GM19467 (cell line): ENCODE results near the gene DRGX.

Experiments used
- ATAC-seq: cut with Tn5 transposase; IDR thresholded peaks from one replicate; pipeline ENCODE4 v1.9.1; 2021; ENCODE audit warnings: mild to moderate bottlenecking, moderate library complexity; ENCODE audit not compliant: unreplicated experiment

The DRGX gene

DNA sequence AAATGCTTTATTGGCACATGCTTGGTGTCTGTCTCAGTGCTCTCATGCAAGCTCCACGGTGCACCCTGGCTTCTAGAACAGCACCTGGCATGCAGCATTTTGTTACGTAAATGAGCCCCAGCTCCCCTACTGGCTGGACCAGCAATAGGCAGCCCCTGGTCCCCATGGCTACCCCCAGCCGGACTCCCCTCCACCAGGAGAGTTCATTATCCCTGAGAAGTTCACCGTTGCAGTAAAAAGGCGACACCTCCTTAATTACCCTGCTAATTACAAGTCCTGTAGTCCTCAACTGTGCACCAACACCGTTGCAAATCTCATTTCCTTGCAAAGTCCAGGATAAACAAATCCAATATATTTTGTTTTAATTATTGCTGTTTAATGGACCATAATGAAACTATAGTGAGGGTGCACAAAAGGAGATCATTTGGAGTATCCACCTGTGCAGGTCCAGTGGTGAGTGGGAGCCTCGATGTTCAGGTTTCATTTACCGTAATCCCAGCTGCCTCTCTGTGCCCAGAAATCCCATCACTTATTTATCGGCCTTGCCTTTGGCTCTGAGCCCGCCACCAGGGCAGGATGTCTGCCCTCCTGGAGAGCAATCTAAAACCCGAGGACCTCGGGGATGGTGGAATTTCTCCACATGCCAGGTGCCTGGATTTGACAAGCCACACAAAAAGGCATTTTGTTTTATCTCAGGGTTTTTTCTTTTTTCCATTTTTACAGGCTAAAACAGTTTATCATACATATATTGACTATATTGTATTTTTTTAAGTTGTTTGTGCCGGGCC is 12.8 kb upstream of the DRGX start:
- no peak for ATAC-seq

DNA sequence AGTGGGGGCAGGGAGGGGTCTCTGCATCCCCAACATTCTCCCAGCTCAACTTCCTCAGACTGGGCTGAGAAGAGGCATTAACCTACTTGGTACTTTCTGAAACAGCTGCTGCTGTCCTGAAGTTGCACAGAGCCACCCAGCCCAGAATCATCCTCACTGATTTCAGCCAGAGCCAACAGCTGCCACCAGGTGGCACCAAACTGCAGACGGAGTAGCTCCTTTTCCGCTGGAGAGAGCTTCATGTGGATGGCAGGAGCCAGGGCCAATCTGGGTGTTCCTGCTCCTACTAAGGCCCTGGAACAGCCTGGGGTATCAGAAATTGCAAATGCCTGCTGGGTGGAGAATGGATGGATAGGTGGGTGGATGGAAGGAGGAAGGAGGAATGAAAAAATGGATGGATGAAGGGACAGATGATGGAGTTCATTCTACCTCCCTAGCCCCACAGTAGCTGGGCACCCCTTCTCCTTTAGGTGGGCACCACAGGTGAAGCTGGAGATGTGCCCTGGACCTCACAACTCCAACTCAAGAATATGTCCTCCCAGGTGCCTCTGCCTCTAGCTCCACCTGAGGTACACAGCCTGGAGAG is 11.8 kb upstream of the DRGX start:
- no peak for ATAC-seq

DNA sequence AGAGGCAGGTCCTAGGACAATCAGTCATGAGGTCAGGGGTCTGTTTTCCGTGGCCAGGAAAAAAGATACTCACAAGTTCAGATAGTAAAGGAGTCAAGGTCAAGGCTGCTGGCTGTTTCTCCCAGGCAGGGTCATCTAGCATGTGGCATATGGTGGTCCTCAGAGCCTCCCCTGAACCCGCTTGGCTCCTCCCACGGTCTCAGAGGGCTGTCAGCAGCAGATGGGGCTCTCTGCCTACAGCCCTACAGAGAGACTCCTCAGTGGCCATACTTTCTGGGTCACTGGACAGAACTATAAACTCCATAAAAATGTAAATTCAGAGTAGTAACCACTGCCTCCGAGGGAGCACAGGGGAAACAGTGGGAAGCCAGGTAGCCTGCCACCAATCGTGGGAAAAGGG is 11.3 kb upstream of the DRGX start:
- ATAC-seq = no peak

DNA sequence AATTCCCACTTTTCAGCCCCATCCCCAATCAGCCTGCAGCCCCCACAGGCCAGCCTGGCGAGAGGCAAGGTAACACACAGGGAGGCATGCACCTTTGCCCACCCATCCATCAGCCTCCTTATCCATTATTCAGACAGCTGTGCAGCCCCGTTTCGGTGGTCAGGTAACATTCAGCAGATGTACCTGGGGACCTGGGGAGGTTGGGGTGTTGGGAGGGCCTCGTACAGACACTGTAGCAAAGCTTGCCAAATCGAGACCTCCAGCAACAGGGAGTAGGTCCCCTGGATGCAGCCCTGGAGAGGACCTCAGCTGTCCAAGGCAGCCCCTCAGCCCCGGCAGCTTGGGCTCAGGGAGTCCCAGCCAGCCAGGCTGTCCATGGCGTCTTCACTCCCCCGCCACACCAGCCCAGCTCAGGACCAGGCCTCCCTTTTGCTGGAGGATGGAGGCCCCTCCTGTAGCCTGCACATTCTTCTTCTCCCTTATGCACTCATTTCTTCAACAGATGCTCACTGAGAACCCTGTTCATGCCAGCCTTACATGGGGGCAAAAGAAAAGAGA is 8.5 kb upstream of the DRGX start:
- no peak for ATAC-seq

DNA sequence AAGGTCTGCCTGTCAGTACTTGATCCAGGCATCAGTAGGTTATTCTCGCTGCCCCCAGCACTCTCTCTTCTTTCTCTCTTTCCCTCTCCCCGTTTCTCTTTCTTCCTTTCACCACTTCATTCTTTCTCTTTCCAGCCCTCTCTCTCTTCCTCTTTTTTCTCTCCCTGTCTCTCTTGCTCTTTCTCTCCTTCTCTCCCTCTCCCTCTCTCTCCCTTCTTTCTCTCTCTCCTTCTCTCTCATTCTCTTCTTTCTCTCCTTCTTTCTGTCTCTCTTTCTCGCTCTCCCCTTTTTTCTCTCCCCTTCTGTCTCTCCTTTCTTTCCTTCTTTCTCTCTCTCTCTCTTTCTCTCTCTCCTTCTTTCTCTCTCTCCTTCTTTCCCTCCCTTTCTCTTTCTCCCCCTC is 7.5 kb upstream of the DRGX start:
- ATAC-seq = no peak

DNA sequence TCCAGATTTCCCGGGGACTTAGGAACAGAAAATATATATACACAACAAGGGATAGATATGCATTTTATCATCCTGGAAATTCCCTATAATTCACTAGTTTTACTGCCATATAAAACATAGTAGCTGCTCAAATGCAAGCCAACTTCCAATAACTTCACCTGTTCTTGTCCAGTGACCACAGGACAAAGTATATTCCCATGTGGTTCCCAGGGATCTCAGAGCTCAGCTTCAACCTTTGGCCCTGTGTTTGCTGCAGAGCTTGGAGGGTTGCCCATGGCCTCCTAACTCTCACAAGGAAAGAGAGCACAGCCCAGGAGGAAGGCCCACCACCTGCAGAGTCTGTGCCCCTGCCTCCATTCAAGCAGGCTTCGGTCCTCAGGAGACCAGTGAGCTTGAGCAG is 4.5 kb upstream of the DRGX start:
- ATAC-seq = no peak

DNA sequence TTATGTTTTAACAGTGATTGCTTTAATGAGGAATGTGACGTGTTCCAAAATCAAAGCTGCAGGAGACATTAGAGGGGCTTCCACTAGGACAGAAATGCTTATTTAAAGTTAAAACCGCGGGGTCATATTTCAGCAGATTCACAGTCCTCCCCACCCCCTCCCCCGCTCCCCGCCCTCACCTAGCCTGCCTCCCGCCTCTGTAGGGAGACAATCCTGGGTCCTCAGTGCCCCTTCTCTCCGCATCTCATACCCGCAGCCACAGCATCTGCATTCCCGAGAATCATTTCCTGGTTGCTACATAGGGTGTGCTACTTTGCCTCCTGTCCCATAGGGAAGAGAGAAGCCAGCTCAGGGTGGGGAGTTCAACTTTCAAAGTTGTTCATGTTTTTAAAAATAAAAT is 3.1 kb upstream of the DRGX start:
- ATAC-seq = no peak

DNA sequence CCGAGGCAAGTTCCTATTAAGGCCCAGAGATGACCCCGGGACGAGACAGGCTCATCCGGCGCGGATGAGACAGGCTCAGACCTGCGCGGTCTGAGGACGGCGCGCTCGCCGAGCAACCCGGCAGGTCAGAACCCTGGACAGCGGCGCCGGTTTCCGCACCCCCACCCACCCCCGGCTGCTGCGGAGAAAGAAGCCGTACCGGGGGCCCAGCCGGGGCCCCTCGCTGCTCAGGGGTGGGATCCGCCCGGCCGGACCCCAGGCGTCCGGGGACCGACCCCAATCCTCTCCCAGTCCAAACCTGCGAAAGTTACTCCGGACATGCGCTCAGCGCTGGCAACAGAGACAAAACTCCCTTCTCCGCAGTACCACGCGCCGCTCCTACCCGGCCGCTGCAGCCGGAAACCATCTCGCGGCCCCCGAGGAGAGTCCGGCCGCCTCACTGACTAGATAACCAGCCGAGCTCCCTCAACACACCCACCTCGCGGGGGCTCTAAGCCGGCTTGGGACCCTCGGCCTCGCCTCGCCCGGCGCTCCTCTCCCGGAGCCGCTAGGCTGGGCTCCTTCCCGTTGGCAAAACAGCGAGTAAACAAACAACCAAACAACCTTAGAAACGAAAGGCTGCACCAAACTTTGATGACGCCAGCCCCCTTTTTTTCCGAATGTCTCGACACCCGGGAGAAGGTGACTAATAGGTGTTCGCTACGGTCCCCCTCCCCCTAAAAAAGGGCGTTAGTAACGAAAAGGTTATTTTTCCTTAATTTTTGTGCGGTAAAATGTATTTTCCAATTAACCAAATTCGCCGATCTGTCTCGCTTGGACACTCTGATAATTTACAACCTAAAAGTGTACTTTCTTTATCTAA is 2.3 kb upstream of the DRGX start:
- no peak for ATAC-seq

DNA sequence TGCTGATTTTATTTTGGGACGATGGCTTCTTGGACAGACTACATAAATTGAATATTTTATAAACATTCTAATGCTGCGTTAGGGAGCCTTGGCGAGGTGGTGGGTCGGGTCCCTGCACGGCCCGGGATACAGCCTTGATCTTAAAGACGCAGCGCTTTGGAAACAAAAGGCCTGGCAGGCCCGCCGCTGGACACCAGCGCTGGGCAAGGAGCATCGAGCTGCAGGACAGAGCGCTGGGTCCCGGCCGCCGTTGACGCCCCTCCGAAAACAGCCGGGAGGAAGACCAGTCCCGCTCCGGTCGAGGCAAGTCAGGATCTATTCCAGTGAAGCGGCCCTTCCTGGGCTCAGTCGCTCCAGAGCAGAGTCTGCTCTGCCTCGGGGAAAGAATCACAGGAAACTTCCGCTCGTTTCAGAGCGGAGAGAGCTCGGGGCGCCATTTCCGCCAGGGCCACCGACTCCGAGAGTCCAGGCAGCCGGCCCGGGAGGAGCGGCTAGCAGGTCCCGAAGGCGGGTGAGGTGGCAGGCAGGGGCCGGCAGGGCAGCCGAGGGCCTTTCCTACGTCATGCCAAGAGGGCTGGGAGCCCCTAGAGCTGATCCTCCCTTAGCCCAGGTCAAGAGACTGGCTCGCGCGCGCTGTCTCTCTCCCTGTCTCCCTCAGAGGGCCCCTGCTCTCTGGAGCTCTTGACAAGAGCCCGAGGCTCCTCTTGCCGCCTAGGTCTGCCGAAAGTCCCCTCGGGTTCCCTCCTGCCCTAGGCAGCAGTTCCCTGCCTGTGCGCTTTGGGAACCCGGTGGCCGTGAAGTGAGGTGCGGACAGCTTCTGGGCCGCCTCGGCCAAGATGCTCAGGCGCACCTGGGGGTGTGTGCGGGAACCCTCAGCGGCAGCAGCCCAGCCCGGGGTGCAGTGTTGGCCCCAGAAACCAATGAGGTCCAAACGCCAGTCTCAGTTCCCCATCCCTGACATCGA is 1.4 kb upstream of the DRGX start:
- ATAC-seq = no peak

DNA sequence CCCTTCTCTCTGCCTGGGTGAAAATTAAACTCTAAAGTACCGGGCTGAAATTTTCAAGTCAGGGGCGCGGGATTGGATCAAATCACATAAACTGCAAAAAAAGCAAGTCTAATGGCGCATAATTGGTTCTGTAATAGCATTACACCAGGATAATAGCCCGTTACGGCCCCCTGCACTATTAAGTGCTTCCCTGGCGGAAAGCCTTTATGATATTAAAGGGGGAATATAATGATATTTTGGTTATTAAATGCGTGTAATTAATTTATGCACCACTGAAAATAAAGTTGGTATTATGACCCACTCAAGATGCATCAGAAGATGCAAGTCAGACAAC is 744 bp upstream of the DRGX start:
- ATAC-seq = no peak

DNA sequence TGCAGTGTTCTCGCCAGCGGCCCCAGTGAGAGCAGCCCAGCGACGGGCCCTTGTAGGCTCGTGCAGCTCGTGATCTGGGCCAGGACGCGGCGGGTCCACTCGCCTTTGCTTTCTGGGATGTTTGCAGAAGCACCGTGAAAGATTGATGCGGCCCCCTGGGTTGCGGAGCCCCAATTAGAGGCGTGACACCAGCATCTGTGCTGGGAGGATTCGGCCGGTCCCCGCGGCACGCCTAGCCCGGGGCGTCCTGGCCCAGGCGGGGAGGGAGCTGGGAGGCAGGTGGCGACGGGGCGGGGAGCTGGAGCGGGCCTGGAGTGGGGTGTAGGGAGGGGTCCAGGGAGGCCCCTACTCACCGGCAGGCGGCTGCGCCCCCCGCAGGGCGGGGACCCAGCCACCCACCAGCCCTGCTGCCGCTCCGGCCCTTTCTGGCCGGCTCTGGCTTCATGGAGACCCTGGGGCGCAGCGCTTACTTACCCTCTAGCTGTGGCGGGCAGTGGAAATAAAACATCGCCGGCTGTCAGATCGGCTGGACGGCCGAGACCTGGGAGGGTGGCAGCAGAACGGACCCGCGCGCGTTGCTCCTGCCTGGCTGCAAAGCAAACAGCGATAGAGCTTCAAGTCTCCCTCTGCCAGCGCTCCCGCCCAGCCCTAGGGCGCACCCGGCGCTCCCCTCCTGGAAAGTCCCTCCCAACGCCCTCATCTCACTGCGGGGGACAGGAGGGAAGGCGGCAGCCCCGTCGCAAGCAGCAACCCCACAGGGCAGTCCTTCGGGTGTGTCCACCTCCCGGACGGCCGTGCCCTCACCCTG is 752 bp downstream of the DRGX start:
- ATAC-seq = no peak

DNA sequence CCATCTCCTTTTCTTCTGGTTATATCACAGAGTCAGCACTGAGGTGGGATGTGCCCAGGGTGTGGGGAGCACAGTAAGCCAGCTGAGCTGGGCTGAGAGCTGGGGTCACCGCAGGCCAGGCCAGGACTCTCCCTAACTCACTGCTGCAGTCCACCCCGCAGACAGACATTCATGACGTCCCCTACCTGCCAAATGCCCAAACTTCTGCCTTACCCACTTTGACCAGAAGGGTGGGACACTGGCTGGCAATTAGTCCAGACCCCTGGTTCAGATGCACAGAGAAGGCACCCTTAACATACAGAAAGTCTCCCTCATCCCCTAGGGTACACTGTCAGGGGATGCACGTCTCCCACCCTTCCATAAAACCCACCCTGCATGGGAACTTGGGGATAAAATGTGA is 2.1 kb downstream of the DRGX start:
- no peak for ATAC-seq

DNA sequence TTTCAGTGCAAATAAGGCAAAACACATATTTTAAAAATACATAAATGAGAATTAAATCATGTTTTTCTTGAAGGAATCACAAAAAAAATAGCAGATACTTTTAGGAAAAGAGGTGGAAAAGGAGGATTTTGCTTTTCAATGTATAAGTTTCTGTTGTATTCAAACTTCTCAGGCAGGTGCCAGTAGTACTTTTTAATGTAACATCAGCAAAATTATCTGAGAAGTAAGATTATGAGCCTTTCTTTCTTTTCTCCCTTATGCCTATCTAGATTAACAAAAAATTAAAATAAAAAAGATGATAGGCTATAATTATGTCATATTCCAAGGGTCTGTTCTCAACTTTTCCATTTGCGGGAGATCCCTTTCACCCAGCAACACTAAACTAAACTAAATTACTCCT is 2.6 kb downstream of the DRGX start:
- ATAC-seq = no peak

DNA sequence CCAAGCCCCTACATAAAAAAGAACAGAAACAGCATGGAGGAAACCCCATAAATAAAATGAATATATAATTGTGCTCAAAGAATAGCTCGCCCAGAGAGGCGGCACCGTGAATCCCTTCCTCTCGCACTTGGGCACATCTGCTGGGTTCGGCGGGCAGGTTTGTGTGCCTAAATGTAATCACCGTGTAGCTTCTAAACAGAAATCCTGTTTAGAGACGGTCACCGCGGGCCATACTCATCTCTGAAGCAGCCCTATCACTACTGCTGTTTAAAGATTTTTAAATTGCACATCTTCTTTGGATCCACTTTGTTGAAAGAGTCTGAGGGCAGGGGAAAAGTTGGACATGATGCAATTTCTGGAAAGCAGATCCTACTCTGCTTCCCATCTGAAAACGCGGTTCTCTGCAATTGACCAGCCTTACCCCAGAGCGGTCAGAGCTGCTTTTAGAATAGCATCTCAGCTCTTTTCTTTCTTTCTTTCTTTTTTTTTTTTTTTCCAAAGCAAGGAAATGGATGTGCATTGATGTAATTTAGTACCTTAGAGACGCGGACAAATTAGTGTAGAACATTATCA is 6.4 kb downstream of the DRGX start:
- ATAC-seq = no peak

DNA sequence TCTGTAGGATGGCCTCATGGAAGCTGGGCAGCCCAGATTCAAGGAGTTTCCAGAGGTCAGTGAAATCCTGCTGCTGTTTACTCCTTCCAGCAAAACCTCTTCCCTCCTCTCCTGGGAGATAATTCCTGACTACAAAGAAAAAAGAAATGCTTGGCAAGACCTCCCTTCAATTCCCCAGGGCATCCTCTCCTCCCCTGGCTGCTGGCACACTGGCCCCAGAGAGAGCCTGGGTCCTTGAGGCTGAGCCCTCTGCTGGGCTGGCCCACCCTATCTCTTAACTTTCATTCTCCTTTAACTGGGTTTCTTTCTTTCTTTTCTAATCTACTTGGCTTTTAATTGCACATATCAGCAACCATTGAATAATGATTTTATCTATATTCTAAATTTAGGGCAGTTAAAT is 7.7 kb downstream of the DRGX start:
- ATAC-seq = no peak

DNA sequence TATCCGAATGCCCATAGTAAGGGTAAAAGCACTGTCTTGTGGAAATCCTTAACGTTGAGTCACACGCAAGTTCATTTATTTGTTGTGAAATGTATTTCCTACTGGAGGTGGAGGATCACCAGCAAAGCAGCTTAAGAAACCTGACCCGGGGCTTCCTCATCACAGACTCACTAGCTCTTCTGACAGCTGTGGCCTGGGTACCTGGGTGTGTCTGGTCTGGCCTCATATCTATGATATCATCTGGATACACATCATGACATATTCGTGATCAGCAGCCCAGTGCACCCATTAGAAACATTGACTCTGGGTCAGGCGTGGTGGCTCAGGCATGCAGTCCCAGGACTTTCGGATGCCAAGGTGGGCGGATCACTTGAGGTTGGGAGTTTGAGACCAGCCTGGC is 8.8 kb downstream of the DRGX start:
- no peak for ATAC-seq

DNA sequence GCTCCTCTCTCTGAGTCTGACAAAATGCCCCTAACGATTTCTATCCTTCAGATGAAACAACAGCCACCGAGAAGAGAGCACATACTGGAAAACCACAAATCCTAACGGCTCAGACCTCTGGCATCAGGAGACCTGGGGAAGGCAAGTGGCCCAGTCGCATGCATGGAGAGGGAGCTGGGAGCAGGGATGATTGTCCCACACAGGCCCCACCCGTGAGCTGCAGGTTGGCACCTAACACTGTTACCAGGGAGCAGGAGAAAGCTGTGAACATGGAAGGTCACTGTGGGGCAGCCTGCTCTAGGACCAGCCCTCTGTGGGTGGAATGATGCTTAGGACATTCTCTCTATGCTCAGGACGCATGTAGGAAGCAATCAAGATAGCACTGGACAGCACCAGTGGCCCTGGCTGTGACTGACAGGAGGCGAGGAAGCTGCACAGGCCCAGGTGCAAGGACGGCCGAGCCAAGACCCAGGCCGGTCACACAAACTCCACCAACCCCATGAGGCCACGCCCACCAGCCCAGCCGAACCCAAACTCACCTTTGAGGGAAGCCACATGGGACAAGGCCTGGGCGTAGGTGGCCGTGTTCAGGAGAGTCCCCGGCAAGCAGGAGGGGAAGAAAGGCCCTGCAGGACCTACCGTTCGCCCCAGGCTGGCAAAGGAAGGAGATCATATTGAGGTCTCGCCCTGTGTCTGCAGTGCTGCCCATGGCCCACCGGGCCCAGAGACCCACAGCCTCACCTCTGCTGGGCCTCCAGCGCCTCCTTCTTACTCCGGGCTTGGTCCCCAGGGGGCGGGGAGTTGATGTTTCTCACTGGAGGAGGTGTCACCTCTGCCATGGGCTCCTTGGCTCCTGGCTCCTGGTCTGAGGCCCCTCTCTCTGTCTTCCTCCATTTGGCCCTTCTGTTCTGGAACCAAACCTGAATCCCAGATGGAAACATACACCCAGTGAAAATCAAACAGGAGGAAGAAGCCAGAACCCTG is 9.7 kb downstream of the DRGX start:
- ATAC-seq = no peak

DNA sequence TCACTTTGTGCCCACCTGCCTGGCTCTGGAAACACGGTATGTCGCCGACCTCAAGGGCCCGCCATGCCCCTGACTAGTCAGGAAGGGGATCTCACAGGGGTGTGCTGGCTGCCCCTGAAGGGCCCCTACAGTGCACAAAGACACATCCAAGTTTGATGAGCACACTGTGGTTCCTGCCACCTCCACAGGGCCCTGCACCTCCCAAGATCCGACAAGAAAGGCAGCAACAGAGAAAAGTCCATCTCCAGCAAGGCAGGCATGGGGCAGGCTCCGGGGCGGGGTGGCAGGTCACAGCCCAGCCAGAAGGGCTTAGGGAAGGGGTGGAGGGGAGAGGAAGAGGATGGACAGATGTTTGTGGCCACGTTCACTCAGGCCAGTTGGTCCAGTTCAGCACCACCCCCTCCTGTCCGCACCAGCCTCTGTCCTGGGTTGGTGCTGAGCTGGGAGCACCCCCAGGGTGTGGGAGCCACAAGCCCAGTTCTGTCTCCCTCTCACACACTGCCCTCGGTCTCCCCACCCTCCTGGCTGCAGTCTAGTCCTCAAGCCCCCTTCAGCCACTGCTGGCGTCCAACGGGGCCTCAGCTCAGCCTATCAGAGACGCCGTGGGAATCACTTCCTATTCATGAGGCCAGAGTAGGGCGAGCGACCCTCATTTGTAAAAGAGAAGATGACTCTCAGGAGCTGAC is 11.5 kb downstream of the DRGX start:
- no peak for ATAC-seq
